Memory B cell (primary cell): Measurements from ENCODE around the gene FASN.
"Not testable (repeated sequence)": the region's sequence is repeated elsewhere in the genome, so short reads cannot be mapped to it uniquely, and the experiment has no call there.

Source experiments
- ATAC-seq: fragments of 150-1000 bp; cut with Tn5 transposase; 2 replicates; pipeline ENCODE4 v1.10.0; 2021; ENCODE audit warnings: low read depth, mild to moderate bottlenecking, moderate library complexity
- DNase-seq, 2 donors: peaks; one replicate each; pipeline ENCODE4 v3.0.0; 2022; ENCODE audit warnings: low spot score in 2 of 2
- H3K27ac Mint-ChIP-seq: one replicate; pipeline ENCODE4 v1.8.0; 2022; ENCODE audit warnings: mild to moderate bottlenecking, moderate library complexity, mixed read lengths
- H3K27me3 Mint-ChIP-seq: one replicate; pipeline ENCODE4 v1.8.0; 2022; ENCODE audit warnings: mixed read lengths
- H3K36me3 Mint-ChIP-seq: one replicate; pipeline ENCODE4 v1.8.0; 2022; ENCODE audit warnings: mild to moderate bottlenecking, mixed read lengths
- H3K4me1 Mint-ChIP-seq: one replicate; pipeline ENCODE4 v1.8.0; 2022; ENCODE audit warnings: mixed read lengths
- H3K4me3 Mint-ChIP-seq: one replicate; pipeline ENCODE4 v1.8.0; 2022; ENCODE audit warnings: mild to moderate bottlenecking, moderate library complexity, mixed read lengths
- H3K9me3 Mint-ChIP-seq: one replicate; pipeline ENCODE4 v1.8.0; 2022; ENCODE audit warnings: mixed read lengths

The FASN gene

DNA sequence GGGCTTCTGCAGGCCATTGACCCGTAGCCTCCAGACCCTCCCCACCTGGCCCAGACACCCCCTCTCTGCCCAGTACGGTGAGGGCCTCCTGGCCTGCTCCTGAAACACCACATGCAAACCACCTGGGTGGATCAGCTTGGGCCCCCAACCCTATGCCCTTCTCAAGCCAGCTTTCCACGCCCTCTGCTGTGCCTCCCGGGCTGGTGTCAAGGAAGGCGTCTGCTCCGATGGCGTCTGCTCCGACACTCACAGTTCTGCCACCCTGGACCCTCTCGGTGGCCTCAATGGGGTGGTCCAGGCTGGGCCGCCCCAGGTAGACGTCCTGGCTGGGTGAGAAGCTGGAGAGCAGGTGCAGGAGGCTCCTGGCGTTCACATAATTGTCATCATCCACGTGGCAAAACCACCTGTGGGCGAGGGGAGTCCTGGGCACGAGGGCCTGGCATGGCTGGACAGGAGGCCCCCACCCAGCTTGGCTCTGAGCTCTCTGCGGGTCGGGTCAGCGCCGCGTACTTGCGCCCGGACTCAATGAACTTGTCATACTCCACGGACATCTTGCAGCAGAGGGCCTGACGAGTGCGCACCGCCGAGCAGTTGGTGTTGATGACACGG, 47.8 kb downstream of the FASN start:
- Mint-ChIP-seq H3K4me1 (peaks cover 8% of the 10 kb centered on the region), H3K4me3 (peak overlapping the region; percentile 92), H3K27ac (peak overlapping the region; percentile 86), H3K9me3 (no peaks in the 10 kb centered on the region), H3K27me3 (no peaks in the 10 kb centered on the region), H3K36me3 (peaks cover 10% of the 10 kb centered on the region)
- ATAC-seq (no peak), DNase-seq (no peak)

DNA sequence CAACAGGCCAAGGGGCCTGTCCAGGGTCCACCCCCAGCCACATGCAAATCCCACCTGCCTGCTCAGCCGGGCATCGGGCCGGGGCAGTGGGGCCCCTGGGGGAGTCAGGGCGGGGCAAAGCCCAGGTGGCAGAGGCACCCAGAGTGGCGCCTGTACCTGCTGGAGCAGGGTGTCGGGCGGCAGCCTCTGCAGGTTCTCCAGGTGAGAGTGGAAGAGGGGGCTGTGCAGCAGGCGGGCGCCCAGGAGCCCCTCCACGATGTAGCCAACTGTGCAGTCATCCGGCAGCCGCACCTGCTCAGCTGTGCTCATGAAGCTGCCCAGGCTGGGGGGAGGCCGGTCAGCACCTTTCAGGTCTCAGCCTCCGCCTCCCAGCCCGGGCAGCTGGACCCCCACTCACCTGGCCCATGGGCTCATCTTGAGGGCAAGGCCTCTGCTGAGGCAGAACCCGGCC, 48.5 kb downstream of the FASN start:
- peaks cover 7% of the 10 kb centered on the region for H3K36me3 Mint-ChIP-seq
- H3K9me3 Mint-ChIP-seq, result no peaks in the 10 kb centered on the region
- no peak for ATAC-seq
- no peak for DNase-seq
- H3K27me3 Mint-ChIP-seq, result no peaks in the 10 kb centered on the region
- H3K4me1 Mint-ChIP-seq, result peaks cover 8% of the 10 kb centered on the region
- H3K4me3 Mint-ChIP-seq, result no peak overlapping the region
- no peak overlapping the region for H3K27ac Mint-ChIP-seq

GRCh38 chr17:82049106-82049505, 48.9 kb downstream of the FASN start:
- Mint-ChIP-seq H3K4me1 (peaks cover 8% of the 10 kb centered on the region), H3K4me3 (no peak overlapping the region), H3K27me3 (no peaks in the 10 kb centered on the region), H3K36me3 (peaks cover 7% of the 10 kb centered on the region), H3K27ac (no peak overlapping the region), H3K9me3 (no peaks in the 10 kb centered on the region)
- ATAC-seq, result no peak
- no peak for DNase-seq

DNA sequence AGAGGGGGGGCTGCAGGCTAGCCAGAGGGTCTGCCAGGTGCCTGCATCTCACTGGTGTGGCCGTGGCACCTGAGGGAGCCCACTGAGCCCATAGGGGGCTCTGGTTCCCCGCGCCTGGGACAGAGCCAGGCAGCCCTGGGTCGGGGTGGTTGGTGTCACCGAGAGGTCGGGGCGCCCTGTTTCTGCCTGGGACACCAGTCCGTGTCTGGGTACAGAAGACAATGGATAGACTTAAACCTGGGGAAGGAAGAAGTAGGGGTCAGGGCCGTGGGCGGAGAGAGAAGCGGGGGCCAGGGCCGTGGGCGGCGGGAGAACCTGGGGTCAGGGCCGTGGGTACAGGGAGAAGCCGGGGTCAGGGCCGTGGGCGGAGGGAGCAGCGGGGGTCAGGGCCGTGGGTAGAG, 49.5 kb downstream of the FASN start:
- DNase-seq, result no peak
- ATAC-seq, result no peak
- Mint-ChIP-seq H3K9me3 (no peaks in the 10 kb centered on the region), H3K4me3 (no peak overlapping the region), H3K36me3 (peaks cover 7% of the 10 kb centered on the region), H3K27ac (no peak overlapping the region), H3K4me1 (peaks cover 8% of the 10 kb centered on the region), H3K27me3 (no peaks in the 10 kb centered on the region)

GRCh38 chr17:82047914-82048570, 50.0 kb downstream of the FASN start:
- H3K36me3 Mint-ChIP-seq, result peaks cover 7% of the 10 kb centered on the region
- no peaks in the 10 kb centered on the region for H3K27me3 Mint-ChIP-seq
- H3K27ac Mint-ChIP-seq, result no peak overlapping the region
- no peak overlapping the region for H3K4me3 Mint-ChIP-seq
- H3K4me1 Mint-ChIP-seq, result peaks cover 8% of the 10 kb centered on the region
- ATAC-seq, result no peak
- no peak for DNase-seq
- no peaks in the 10 kb centered on the region for H3K9me3 Mint-ChIP-seq

- H3K4me1 Mint-ChIP-seq, result peaks cover 8% of the 10 kb centered on the region
- peaks cover 7% of the 10 kb centered on the region for H3K36me3 Mint-ChIP-seq
- no peak for ATAC-seq
- DNase-seq, result no peak
- H3K9me3 Mint-ChIP-seq, result no peaks in the 10 kb centered on the region
- no peaks in the 10 kb centered on the region for H3K27me3 Mint-ChIP-seq
- no peak overlapping the region for H3K27ac Mint-ChIP-seq
- H3K4me3 Mint-ChIP-seq, result no peak overlapping the region
These were observed 50.7 kb downstream of the FASN start for GRCh38 chr17:82047379-82047778.

GRCh38 chr17:82046903-82047302, 51.1 kb downstream of the FASN start:
- no peak for ATAC-seq
- DNase-seq, result no peak
- Mint-ChIP-seq H3K4me1 (peaks cover 8% of the 10 kb centered on the region), H3K27me3 (no peaks in the 10 kb centered on the region), H3K9me3 (no peaks in the 10 kb centered on the region), H3K36me3 (peaks cover 7% of the 10 kb centered on the region), H3K27ac (no peak overlapping the region), H3K4me3 (no peak overlapping the region)

DNA sequence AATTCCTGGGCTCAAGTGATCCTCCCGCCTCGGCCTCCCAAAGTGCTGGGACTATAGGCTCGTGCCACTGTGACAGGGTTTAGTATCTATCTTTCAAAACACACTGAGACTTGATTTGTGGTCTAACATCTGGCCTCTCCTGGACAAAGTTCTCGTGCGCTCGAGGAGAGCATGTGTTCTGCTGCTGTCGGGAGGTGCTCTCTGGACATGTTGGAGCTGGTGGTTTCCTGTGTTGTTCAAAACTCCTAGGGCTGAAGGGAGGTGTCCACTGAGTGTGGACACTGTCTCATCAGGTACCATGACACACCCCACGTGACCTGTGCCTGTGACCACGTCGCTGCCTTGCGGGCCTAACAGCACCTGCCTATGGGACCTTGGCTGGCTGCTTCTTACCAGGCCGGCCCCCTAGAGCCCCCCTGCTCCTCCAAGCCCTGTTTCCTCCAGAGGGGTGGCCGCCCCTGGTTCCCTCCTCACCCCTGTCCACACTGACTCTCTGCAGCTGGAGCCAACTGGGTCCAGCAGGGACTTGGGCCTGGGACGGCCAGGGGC, 52.0 kb downstream of the FASN start:
- Mint-ChIP-seq H3K27ac (no peak overlapping the region), H3K9me3 (no peaks in the 10 kb centered on the region), H3K4me1 (peaks cover 8% of the 10 kb centered on the region), H3K4me3 (no peak overlapping the region), H3K36me3 (peaks cover 7% of the 10 kb centered on the region), H3K27me3 (no peaks in the 10 kb centered on the region)
- ATAC-seq (no peak), DNase-seq (no peak)

DNA sequence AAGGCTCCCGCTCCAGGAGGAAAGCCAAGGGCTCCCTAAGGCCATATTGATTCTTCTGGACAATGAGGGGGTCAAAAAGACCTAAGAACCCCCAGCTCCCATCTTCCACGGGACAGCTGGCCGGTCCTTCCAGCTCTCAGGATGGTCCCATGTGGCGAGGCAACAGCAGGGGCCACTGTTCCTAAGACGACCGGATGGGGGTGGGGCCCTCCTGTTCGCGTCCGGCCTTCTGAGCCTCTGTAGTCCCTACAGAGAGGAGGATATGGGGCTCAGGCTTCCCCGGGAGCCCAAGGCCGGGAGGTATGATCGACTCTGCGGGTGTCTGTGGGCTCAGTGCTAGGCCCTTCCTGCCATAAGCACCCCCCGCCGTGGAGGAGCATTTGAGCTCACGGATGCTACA, 54.5 kb downstream of the FASN start:
- no peak overlapping the region for H3K4me3 Mint-ChIP-seq
- H3K9me3 Mint-ChIP-seq, result no peaks in the 10 kb centered on the region
- H3K27me3 Mint-ChIP-seq, result no peaks in the 10 kb centered on the region
- no peak for DNase-seq
- no peak overlapping the region for H3K27ac Mint-ChIP-seq
- H3K36me3 Mint-ChIP-seq, result peaks cover 5% of the 10 kb centered on the region
- no peaks in the 10 kb centered on the region for H3K4me1 Mint-ChIP-seq
- no peak for ATAC-seq

DNA sequence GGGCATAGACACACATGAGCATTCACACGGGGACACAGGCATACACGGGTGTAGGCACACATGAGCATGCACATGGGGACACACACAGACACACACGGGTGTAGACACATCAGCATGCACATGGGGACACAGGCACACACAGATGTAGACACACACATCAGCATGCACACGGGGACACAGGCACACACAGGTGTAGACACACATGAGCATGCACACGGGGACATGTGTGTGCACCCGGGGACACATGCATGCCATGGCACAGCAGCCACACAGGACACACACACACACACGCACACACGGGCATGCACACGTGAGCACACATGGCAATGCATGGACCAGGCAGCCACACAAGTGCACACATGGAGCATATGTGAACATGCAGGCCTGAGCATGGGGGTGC, 55.4 kb downstream of the FASN start:
- no peak overlapping the region for H3K4me3 Mint-ChIP-seq

DNA sequence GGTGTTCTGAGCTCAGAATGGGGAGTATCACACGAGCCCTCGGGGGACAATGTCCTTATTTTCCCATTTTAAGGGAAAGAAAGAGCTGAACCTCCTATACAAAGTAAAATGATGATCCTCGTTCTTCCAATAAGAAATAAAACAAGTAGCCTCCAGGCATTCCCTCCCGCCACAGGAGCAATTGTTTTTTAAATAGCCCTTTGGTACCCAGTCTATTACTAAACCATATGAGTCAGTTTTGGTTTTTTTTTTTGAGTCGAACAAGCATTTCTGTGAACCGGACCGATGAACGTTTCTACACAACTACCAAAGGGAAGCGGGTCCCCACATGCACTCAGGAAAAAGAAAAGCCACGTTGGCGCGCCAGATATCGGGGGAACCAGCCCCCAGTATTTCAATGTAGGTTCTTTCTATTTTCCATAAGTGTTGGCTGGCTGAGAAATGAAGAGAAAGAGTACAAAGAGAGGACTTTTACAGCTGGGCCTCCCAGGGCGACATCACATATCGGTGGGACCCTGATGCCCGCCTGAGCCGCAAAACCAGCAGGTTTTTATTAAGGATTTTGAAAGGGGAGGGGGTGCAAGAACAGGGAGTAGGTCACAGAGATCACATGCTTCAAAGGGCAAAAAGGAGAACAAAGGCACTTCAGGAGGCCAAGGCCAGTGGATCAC, 56.8 kb downstream of the FASN start:
- no peak overlapping the region for H3K4me3 Mint-ChIP-seq
- H3K9me3 Mint-ChIP-seq, result no peaks in the 10 kb centered on the region
- DNase-seq (no peak), ATAC-seq (no peak)
- no peaks in the 10 kb centered on the region for H3K27me3 Mint-ChIP-seq
- no peaks in the 10 kb centered on the region for H3K36me3 Mint-ChIP-seq
- H3K4me1 Mint-ChIP-seq, result peaks cover 5% of the 10 kb centered on the region
- no peak overlapping the region for H3K27ac Mint-ChIP-seq

More for the DNA sequence above, 55.4 kb downstream of the FASN start:
- Mint-ChIP-seq H3K9me3 (no peaks in the 10 kb centered on the region), H3K36me3 (peaks cover 4% of the 10 kb centered on the region), H3K4me1 (peaks cover 4% of the 10 kb centered on the region), H3K27ac (no peak overlapping the region), H3K27me3 (no peaks in the 10 kb centered on the region)
- DNase-seq (no peak), ATAC-seq (no peak)

GRCh38 chr17:82039695-82040299, 58.2 kb downstream of the FASN start:
- H3K4me3 Mint-ChIP-seq, result no peak overlapping the region
- no peaks in the 10 kb centered on the region for H3K27me3 Mint-ChIP-seq
- ATAC-seq (no peak), DNase-seq (no peak)
- H3K9me3 Mint-ChIP-seq, result no peaks in the 10 kb centered on the region
- no peak overlapping the region for H3K27ac Mint-ChIP-seq
- peaks cover 5% of the 10 kb centered on the region for H3K4me1 Mint-ChIP-seq
- peaks cover 4% of the 10 kb centered on the region for H3K36me3 Mint-ChIP-seq

- H3K27me3 Mint-ChIP-seq, result not testable (repeated sequence)
These were observed 59.1 kb downstream of the FASN start for GRCh38 chr17:82038796-82039409.

DNA sequence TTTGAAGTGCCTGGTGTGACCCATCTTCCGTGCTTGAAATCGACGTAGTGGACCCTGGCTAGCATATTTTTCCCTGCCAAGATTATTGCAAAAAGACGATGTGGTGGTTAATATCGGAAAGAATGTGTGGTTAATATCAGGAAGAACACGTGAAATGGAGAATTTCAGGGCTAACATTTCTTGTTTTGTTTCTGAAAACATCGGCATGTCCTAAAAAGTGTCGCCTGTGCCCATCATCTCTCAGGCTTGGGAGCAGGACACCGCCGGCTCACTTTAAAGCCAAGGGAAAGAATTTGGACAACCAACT, 60.2 kb downstream of the FASN start:
- Mint-ChIP-seq H3K4me1 (peaks cover 5% of the 10 kb centered on the region), H3K27me3 (no peaks in the 10 kb centered on the region), H3K4me3 (peak overlapping the region; percentile 90)

More at GRCh38 chr17:82038796-82039409, 59.1 kb downstream of the FASN start:
- not testable (repeated sequence) for H3K27ac Mint-ChIP-seq, H3K4me1 Mint-ChIP-seq, H3K36me3 Mint-ChIP-seq, H3K9me3 Mint-ChIP-seq, ATAC-seq, DNase-seq
- H3K4me3 Mint-ChIP-seq, result peak overlapping the region; percentile 5

More for the DNA sequence above, 60.2 kb downstream of the FASN start:
- H3K9me3 Mint-ChIP-seq, result no peaks in the 10 kb centered on the region
- peak overlapping the region; percentile 80 for H3K27ac Mint-ChIP-seq
- peaks cover 4% of the 10 kb centered on the region for H3K36me3 Mint-ChIP-seq
- no peak for DNase-seq
- no peak for ATAC-seq
